ENCODE data around the gene B4GALNT4.

Gene B4GALNT4

DNA sequence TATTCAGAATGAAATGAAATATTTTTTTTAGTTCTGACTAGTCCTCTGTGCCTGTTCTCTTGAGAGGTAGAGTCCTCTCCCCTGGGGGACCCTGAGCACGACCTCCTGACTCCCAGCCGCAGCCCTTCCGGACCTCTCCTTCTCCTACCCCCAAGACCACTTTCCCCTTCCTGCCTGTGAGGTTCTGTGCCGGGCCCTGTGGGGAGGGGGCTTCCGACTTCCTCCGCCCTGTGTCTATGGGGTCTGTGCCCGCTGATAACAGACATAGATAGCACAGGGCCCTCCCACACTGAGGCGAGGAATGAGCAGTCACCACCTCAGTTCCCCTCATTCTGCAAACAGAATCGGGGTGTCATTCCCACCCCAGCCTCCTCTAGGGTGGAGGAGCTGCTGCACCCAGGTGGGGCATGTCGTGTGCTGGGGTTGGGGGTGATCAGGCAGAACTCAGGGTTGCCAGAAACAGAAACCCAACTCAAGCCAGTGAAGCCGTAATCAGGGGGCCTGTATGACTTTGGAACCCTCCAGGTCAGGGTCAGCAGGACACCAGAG is 12.9 kb downstream of the B4GALNT4 start:
- no peak overlapping the region for H3K9ac ChIP-seq (ENCODE audit: low read depth, low read length)
- TF ChIP-seq, protein P1, sequence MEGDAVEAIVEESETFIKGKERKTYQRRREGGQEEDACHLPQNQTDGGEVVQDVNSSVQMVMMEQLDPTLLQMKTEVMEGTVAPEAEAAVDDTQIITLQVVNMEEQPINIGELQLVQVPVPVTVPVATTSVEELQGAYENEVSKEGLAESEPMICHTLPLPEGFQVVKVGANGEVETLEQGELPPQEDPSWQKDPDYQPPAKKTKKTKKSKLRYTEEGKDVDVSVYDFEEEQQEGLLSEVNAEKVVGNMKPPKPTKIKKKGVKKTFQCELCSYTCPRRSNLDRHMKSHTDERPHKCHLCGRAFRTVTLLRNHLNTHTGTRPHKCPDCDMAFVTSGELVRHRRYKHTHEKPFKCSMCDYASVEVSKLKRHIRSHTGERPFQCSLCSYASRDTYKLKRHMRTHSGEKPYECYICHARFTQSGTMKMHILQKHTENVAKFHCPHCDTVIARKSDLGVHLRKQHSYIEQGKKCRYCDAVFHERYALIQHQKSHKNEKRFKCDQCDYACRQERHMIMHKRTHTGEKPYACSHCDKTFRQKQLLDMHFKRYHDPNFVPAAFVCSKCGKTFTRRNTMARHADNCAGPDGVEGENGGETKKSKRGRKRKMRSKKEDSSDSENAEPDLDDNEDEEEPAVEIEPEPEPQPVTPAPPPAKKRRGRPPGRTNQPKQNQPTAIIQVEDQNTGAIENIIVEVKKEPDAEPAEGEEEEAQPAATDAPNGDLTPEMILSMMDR (IDR thresholded peaks at IDR 0.05; ENCODE audit: borderline replicate concordance, extremely low read depth, low read length, poor library complexity, severe bottlenecking): no peak
- no peak for TF ChIP-seq EZH2 (IDR thresholded peaks at IDR 0.05; ENCODE audit: borderline replicate concordance, low read depth, low read length, severe bottlenecking)
- H3K27ac ChIP-seq (ENCODE audit: low read length): no peak overlapping the region
- no peak overlapping the region for H3K4me3 ChIP-seq (ENCODE audit: low read depth in 1 of 2, low read length in 2 of 2)
- H4K20me1 ChIP-seq (ENCODE audit: insufficient read depth, low read length): no peaks in the 10 kb centered on the region
- ATAC-seq (ENCODE audit: insufficient read depth, low read depth) (no peak), DNase-seq (no peak)
- H3K4me1 ChIP-seq (ENCODE audit: insufficient read depth, low read length): no peaks in the 10 kb centered on the region
- no peaks in the 10 kb centered on the region for H3K36me3 ChIP-seq (ENCODE audit: insufficient read depth, low read length)
- H3K9me3 ChIP-seq (ENCODE audit: insufficient read depth, low read length, severe bottlenecking): peaks cover 13% of the 10 kb centered on the region
- no peak overlapping the region for H2AFZ ChIP-seq (ENCODE audit: low read depth, low read length)
- H3K27me3 ChIP-seq (ENCODE audit: insufficient read depth, low read length, poor library complexity): no peaks in the 10 kb centered on the region
- H3K79me2 ChIP-seq (ENCODE audit: insufficient read depth, low read length): no peaks in the 10 kb centered on the region
- no peak overlapping the region for H3K4me2 ChIP-seq (ENCODE audit: insufficient read depth, low read length)

DNA sequence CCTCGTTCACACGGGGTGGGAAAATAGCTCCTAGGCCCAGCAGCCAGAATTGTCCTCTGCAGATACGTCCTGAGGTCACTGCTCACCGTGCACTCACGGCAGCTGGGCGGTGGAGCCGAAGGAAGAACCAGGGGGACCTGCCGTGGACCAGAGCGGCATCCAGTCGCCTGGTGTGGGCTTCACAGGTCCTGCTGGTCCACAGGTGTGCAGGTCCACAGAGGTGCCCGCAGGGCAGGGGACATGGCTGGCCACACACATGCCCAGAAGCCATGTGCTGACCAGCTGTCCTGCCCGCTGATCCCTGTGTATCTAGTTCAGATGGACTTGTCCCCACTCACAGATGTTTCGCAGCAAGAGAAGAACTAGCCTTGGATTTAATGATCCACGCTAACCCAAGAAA is 14.1 kb downstream of the B4GALNT4 start:
- Histone ChIP-seq H3K9ac (ENCODE audit: low read depth, low read length) (no peak overlapping the region), H3K27me3 (ENCODE audit: insufficient read depth, low read length, poor library complexity) (no peaks in the 10 kb centered on the region), H3K79me2 (ENCODE audit: insufficient read depth, low read length) (no peaks in the 10 kb centered on the region), H3K4me3 (ENCODE audit: low read depth in 1 of 2, low read length in 2 of 2) (no peak overlapping the region), H2AFZ (ENCODE audit: low read depth, low read length) (no peak overlapping the region), H4K20me1 (ENCODE audit: insufficient read depth, low read length) (no peaks in the 10 kb centered on the region), H3K4me1 (ENCODE audit: insufficient read depth, low read length) (no peaks in the 10 kb centered on the region), H3K36me3 (ENCODE audit: insufficient read depth, low read length) (no peaks in the 10 kb centered on the region), H3K27ac (ENCODE audit: low read length) (no peak overlapping the region), H3K9me3 (ENCODE audit: insufficient read depth, low read length, severe bottlenecking) (peaks cover 13% of the 10 kb centered on the region), H3K4me2 (ENCODE audit: insufficient read depth, low read length) (no peak overlapping the region)
- no peak for ATAC-seq (ENCODE audit: insufficient read depth, low read depth)
- TF ChIP-seq EZH2 (IDR thresholded peaks at IDR 0.05; ENCODE audit: borderline replicate concordance, low read depth, low read length, severe bottlenecking): no peak
- TF ChIP-seq, protein P1 (IDR thresholded peaks at IDR 0.05; ENCODE audit: borderline replicate concordance, extremely low read depth, low read length, poor library complexity, severe bottlenecking): no peak
- DNase-seq: no peak

DNA sequence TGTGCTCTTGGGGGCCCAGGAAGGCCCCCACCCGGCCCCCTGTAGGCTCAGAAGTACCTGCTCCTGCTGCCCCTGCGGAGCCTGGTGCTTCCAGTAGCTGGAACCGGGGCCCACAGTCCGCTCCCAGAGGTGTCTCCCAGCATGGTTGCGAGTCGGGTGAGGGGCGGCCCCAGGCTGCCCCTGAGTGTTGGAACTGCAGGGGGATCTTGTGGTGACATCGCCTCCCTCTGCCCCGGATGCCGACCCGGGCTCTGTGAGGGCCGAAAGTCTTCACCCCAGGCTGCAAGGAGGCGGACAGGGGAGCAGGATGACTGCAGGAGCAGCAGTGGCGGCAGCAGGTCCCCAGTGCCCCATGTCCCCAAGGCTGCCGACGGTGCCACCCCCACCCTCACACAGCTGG is 15.2 kb downstream of the B4GALNT4 start:
- no peak for ATAC-seq (ENCODE audit: insufficient read depth, low read depth)
- Histone ChIP-seq H3K9me3 (ENCODE audit: insufficient read depth, low read length, severe bottlenecking) (peaks cover 13% of the 10 kb centered on the region), H3K9ac (ENCODE audit: low read depth, low read length) (no peak overlapping the region), H2AFZ (ENCODE audit: low read depth, low read length) (no peak overlapping the region), H3K27me3 (ENCODE audit: insufficient read depth, low read length, poor library complexity) (no peaks in the 10 kb centered on the region), H3K4me2 (ENCODE audit: insufficient read depth, low read length) (no peak overlapping the region), H3K4me3 (ENCODE audit: low read depth in 1 of 2, low read length in 2 of 2) (no peak overlapping the region), H4K20me1 (ENCODE audit: insufficient read depth, low read length) (no peaks in the 10 kb centered on the region), H3K27ac (ENCODE audit: low read length) (no peak overlapping the region), H3K36me3 (ENCODE audit: insufficient read depth, low read length) (no peaks in the 10 kb centered on the region), H3K79me2 (ENCODE audit: insufficient read depth, low read length) (no peaks in the 10 kb centered on the region), H3K4me1 (ENCODE audit: insufficient read depth, low read length) (no peaks in the 10 kb centered on the region)
- DNase-seq: no peak
- TF ChIP-seq EZH2 (IDR thresholded peaks at IDR 0.05; ENCODE audit: borderline replicate concordance, low read depth, low read length, severe bottlenecking): no peak
- TF ChIP-seq, protein P1 (IDR thresholded peaks at IDR 0.05; ENCODE audit: borderline replicate concordance, extremely low read depth, low read length, poor library complexity, severe bottlenecking): no peak

Measured in DND-41 (cell line).